GM18519 (cell line): ENCODE data around the gene EBLN1.
"Not testable (repeated sequence)": the region's sequence is repeated elsewhere in the genome, so short reads cannot be mapped to it uniquely, and the experiment has no call there.

Source experiments
- ATAC-seq: cut with Tn5 transposase; IDR thresholded peaks from one replicate; pipeline ENCODE4 v1.9.1; 2021; ENCODE audit warnings: mild to moderate bottlenecking, moderate library complexity; ENCODE audit not compliant: unreplicated experiment, low FRiP score

Gene EBLN1

DNA sequence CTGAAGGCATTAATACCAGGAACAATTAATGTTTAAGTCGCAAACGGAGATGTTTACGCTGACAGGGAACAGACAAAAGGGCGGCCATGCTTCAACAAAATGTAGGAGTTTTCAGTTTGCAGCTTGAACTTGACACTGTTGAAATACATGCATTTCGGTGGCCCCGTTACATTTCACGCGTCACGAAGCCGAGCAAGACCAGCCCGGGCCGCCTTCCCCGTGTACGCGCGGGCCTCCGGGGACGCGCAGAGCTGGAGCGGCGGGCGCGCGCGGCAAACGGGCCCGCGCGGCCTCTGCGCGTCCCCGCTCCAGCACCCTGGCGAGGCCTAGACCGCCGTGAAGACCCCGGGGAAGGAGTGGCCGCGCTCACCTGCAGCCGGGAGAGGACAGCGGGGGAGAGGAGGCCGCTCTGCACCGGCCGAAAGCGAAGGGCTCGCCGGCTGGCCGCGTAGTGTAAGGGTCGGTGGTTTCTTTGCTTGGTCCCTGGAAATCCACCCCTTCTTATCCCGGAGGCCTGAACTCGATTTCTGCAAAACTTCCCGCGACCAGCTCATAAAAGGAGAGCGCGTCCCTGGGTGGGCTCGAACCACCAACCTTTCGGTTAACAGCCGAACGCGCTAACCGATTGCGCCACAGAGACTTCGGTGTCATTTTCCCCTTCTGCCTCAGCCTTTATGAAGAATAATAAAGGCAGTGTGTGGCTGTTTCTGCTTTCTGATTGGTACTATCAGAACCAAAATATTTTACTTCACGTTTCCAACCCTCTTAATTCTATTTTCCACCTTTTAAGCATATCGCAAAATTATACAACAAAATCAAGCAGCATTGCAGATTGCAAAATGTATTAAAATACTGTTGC lies 11.4 kb upstream of the EBLN1 start:
- peak; percentile 68 for ATAC-seq

DNA sequence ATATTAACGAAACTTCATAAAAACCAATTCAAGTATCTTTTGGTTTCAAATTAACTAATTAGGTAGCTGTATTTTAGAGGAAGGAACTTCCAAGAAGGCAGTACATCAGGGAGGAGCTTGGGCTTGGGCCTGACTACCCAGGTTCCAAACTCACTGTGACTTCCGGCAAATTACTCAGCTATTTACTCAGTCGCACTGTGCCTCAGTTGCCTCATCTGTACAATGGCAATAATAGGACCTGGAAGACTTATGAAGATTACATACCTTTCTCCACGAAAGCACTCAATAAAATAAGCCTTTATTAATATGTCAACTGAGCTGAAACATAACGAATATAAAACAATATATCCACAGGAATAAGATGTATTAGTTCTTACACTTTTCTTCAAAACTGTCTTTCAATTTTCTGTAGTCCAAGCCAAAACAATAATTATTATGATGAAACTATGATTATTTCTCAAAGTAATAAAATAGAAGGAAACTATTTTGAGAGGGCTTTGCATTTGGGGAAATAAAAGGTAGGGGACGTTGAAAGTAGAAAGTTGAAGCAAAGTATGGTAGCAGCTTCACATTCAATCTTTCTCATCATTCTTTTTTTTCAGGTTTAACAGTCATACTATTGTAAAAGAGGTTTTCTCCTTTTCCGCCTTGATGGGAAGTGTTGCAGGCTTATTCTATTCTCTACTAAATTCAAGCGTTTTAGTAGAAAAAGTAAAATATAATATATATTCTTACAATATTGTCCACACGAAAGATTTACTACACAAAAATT lies 10.5 kb upstream of the EBLN1 start:
- no peak for ATAC-seq

DNA sequence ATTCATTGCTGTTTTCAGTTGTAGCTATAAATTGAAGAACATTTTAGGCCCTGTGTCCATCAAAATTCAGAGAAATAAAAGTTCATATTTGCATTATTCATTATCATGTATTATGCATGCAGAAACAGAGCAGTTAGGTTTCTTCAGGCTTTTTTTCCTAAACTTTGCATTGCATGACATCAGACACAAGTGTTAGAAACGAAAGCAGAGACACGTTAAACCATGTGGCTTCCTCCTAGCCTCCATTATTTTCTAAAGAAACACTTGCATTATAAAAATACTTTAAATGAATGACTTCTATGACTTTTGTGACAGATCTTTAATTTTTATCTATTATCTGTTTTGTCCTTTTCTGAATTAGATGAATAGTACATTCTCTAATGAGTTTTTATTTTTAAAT lies 8.8 kb upstream of the EBLN1 start:
- ATAC-seq = no peak

DNA sequence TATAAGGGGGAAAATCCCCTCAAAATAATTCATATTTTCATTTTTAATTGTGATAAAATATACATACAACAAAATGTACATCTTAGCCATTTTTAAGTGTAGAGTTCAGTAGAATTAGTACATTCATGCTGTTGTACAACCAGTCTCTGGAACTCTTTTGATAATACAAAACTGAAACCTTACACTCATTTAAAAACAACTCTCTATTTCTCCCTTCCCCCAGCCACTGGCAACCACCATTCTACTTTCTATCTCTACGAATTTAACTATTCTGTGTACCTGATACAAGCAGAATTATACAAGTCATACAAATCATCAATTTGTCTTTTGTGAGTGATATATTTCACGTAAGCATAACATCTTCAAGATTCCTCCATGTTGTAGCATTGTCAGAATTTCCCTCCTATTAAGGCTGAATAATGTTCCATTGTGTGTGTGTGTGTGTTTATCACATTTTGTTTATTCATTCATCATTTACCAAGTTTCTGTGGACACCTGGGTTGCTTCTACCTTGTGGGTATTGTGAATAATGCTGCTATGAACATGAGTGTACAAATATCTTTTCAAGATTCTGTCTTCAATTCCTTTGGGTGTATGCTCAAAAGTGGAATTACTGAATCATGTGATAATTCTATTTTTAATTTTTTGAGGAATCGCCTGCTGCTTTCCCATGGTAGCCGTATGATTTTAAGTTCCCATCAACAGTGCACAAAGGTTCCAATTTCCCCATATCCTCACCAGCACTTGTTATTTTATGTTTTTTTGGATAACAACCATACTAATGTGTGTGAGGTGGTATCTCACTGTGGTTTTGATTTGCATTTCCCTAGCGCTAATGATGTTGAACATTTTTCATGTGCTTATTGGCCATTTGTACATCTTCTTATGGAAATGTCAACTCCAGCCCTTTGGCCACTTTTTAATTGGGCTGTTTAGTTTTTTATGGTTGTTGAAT lies 4.7 kb upstream of the EBLN1 start:
- ATAC-seq = peak; percentile 72

DNA sequence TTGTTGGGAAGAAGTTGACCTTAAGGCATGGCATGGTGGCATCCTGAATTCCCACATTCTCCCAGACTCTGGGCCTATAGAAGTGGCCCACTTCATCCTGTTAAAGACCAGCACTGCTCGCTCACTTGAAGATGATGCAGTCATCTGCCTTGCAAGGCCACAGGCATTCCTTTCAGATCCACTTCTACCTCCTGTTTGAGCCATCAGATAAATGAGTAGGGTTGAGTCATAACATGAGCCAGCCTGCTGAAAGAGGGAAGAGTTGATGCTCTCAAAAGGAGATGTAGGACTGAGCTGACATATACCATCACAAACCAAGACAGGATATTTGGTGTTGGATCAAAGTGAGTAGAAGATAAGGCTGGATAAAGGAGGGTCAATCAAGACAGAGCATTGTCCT lies 1.5 kb upstream of the EBLN1 start:
- ATAC-seq = no peak

DNA sequence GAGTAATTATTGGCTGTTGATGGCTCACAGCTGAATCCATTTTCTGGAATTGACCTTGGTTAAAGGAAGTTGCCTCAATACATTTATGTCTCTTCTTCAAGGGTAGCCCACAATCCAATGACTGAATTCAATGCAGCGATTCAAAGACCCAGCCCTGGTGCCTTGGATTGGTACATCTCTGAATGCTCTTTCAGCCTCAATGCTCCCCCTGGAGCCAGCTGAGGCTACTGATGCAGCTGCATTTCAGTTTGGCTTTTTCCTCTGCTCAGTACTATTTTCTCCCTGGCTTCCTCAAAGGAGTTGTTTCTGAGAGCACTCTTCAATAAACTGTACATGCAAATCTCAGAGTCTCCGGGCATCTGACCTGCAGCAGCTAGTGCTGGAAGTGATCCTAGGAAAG lies 633 bp upstream of the EBLN1 start:
- no peak for ATAC-seq

DNA sequence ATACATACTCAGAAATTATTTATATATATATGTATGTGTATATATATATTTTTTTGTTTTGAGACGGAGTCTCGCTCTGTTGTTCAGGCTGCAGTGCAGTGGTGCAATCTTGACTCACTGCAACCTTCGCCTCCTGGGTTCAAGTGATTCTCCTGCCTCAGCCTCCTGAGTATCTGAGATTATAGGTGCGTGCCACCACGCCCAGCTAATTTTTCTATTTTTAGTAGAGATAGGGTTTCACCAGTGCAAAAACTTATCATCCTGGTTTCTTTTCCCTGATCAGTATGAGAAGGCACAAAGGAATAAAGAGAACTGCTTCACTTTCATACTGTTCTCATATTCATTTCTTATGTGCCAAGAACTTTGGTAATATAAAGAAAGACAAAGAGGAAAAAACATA lies 731 bp downstream of the EBLN1 start:
- not testable (repeated sequence) for ATAC-seq

DNA sequence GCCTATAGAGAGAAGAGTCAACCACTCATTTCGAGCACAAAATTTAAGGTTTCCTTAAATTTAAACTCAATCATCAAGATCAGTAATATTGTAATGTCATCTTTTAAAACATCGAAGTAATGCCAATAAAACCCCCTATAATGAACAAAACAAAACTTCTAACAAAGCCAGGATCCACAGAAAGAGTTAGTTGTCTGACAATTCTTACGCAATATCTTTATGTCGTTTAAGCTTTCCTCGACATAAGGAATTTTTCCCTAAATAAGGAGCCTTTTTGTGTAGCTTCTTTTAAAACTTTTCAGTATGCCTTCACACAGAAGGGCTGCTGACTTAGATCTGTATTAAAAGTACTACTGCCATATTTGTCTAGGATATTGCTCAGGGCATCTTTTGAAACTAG lies 7.5 kb downstream of the EBLN1 start:
- no peak for ATAC-seq

DNA sequence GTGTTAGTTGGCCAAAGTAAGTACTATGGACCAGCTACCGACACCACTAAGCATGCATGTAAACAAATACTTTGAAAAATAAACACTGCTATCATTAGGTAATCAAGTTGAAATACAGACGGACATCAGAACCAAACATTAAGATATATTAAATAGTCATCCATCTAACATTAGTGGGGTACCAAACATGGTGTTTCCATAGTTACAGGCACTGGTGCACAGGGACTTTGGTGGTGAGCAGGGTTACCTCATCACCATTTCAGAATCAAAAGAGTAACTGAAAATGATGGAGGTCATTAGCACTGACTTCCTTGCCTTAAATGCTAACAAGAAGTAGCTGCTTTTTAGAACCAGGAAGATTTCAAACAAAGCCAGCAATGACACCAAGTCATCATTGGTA lies 23.9 kb downstream of the EBLN1 start:
- no peak for ATAC-seq

DNA sequence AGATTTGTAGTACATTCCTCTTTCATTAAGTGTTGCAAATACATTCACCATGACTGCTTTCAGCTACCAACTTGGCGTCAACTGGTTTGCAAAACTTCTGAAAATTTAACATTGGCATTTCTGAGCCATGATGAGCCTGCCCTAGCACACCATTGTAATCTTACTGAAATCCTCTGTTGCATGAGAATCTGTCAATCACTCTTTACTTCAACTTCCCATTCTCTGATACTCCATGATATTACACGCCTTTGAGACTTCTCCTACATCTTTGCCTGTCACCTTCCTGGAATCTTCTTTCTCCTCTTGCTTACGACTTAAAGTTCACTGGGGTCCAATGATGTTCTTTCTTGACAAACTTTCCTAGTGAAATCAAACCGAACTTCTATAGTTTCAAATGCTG lies 32.2 kb downstream of the EBLN1 start:
- no peak for ATAC-seq

DNA sequence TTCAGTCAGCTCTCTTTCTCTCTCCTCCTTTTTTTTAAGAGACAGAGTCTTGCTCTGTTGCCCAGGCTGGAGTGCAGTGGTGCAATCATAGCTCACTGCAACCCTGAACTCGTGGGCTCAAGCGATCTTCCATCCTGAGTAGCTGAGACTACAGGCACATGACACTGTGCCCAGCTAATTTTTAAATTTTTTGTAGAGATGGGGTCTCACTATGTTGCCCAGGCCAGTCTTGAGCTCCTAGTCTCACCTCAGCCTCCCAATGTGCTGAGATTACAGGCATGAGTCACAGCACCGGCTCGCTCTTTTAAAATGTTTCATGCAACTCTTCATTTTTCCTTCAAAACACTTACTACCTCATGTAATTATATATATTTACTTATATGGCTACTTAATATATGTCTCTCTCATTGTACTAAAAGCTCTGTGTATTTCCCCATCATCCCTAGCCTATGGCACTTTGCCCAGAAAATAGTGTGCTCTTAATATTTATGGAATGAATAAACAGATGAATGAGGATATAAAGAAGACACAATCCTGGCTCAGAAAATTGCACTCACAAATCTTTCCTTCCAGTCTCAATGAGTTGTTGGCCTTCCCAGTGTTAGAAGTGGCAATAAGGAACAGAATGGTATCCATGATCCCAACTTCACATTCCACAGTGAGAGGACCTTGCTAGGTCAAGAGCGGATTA lies 33.9 kb downstream of the EBLN1 start:
- ATAC-seq = no peak

DNA sequence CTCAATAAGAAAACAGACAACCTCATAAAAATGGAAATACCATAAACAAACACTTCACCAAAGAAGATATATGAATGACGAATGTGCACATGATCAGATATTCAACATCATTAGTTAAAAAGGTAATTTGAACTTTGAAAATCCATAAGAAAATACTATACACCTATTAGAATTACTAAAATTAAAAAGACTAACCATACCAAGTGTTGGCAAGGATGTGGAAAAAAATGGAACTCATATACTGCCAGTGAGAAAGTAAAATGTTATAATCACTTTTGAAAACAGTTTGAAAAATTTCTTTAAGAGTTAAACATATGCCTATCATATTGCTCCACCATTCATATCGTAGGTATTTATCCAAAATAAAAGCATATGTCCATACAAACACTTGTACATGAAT lies 37.1 kb downstream of the EBLN1 start:
- no peak for ATAC-seq

DNA sequence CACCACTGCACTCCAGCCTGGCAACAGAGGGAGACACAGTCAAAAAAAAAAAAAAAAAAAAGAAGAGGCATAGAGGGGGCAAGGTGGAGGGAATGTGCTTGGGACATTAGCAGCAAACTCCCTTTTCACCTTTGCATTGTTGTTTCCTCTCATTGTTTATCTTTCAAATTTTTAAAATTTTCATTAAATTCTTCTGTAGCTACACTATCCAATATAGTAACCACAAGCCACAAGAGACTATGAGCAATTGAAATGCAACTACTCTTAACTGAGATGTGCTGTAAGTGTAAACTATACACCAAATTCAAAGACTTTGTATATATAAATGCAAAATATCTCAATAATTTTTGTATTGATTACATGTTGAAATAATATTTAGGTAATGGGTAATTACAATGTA lies 43.4 kb downstream of the EBLN1 start:
- ATAC-seq = no peak

DNA sequence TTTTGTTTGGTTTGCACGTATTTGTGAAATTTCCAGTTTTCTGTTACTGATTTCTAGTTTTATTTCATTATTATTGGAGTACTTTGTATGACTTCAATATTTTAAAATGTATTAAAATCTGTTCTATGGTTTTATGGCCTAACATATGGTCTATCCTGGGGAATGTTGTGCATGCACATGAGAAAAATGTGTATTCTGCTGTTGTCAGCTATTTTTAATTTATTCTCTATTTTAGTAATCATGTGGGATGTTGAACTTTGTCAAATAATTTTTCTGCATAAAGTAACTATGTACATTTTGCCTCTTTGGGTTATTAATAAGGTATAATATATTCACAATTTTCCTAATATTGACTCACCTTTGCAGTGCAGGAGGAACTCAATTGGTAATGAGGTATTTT lies 46.7 kb downstream of the EBLN1 start:
- no peak for ATAC-seq

DNA sequence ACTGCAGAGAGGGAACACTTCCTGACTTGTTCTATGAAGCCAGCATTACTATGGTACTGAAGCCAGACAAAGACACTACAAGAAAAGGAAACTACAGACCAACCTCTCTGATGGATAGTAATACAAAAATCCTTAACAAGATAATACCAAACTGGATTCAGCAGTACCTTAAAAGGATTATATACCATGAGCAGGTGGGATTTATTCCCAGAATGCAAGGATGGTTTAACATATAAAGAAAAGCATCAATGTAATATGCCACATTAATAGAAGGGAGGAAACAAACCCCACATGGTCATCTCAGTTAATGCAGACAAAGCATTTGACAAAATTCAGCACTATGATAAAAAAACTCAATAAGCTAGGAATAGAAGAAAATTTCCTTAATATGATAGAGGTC lies 47.2 kb downstream of the EBLN1 start:
- no peak for ATAC-seq

DNA sequence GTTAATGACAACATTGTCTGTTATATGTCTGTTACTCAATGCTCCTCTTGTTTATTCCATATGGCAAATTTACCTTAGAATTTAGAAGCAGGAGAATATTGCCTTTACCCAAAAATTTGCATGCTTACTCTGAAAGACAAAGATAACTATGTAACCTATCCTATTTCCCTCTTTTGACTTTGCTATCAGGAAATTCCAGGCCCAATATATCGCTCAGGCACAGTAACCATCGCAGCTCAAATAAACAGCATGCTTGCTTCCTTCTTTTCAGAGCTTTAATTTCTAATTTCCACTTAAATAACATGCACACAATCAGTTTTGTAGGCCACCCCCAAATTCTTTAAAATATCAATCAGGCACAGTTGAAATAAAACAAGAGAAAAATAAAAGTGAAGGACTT lies 57.8 kb downstream of the EBLN1 start:
- no peak for ATAC-seq

DNA sequence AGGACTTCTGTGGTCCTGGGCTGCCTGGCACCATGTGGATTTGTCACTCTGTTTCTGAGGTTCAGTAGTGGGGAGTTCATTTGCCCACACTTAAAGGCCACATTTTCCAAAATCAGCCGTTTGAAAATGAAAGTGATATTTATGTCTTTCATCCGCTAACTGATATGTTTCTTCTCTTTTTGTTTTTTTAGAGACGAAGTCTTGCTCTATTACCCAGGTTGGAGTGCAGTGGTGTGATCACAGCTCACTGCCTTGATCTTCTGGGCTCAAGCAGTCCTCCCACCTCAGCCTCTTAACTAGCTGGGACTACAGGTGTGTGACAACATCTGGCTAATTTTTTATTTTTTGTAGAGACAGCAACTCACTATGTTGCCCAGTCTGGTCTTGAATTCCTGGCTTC lies 58.6 kb downstream of the EBLN1 start:
- ATAC-seq = no peak
